HCT116 (cell line): ENCODE data around the gene LAD1. TPM values are rescaled to one million over a fixed set of nuclear protein-coding genes. Genes with fewer than 3 reads are reported as not detected.

ENCODE experiments used
- ATAC-seq: fragments of 200-7000 bp; cut with Tn5 transposase; 2 replicates; pipeline ENCODE4 v1.9.1; 2020; ENCODE audit warnings: mild to moderate bottlenecking, moderate library complexity
- BruUV-seq: library from RNA; stranded (reverse); fragments of 400-500 nt; replicated peaks from 2 replicates; lab custom pipeline; 2021; lab: Mats Ljungman, UMichigan
- CTCF ChIA-PET: fragments of 300-600 bp; sonication (Branson Sonifier 250); formaldehyde crosslinking; loops from one replicate; lab custom pipeline; 2021; ENCODE audit warnings: antibody characterized with exemption; lab: Charles Lee
- POLR2A ChIA-PET: fragments of 300-600, 350-600 bp; sonication (Branson Sonifier 250); formaldehyde crosslinking; loops from one replicate; lab custom pipeline; 2021; ENCODE audit warnings: antibody characterized with exemption; lab: Charles Lee
- RAD21 ChIA-PET, 2 experiments: fragments of 300-600 bp; sonication (Branson Sonifier 250); formaldehyde crosslinking; loops; one replicate each; lab custom pipeline; 2023; ENCODE audit warnings: low total read pairs in 2 of 2; ENCODE audit not compliant: uncharacterized antibody in 2 of 2, unreplicated experiment in 2 of 2, low non-redundant PET in 1 of 2; lab: Charles Lee
- DNase-seq: peaks from one replicate; pipeline ENCODE4 v3.0.0-alpha.2; 2010; ENCODE audit warnings: low read depth, low spot score
- H2AFZ ChIP-seq: fragments of 200-600 bp; shearing (Covaris generic), sonication (generic); 2 replicates; pipeline ENCODE4 v1.6.1; 2017; ENCODE audit warnings: low read depth, mixed run types, mixed read lengths, antibody characterized with exemption, low read length; ENCODE audit not compliant: poor library complexity, severe bottlenecking
- H3K27ac ChIP-seq: 2 replicates; pipeline ENCODE4 v1.5.1; 2012; ENCODE audit warnings: low read depth, low read length
- H3K27me3 ChIP-seq: fragments of 200-600 bp; sonication (generic); 2 replicates; pipeline ENCODE4 v1.6.1; 2016; ENCODE audit warnings: mixed run types, low read length, mixed read lengths; ENCODE audit not compliant: insufficient read depth
- H3K36me3 ChIP-seq, 2 experiments: fragments of 200-500 bp in 1 of 2; fragments of 200-600 bp in 1 of 2; sonication (Bioruptor generic) in 1 of 2; sonication (generic) in 1 of 2; 2 replicates each; pipeline versions ENCODE4 v1.5.1 to v1.6.1; 2014 to 2016; ENCODE audit warnings: low read length in 2 of 2, inconsistent platforms in 1 of 2, mixed read lengths in 1 of 2, mixed run types in 1 of 2; ENCODE audit not compliant: insufficient read depth in 2 of 2, control insufficient read depth in 1 of 2
- H3K4me1 ChIP-seq, 2 experiments: fragments of 200-600 bp in 1 of 2; sonication (generic) in 1 of 2; 2 replicates each; pipeline versions ENCODE4 v1.5.1 to v1.6.1; 2012 to 2017; ENCODE audit warnings: low read length in 2 of 2, inconsistent platforms in 1 of 2, mild to moderate bottlenecking in 1 of 2, mixed read lengths in 1 of 2, mixed run types in 1 of 2, moderate library complexity in 1 of 2; ENCODE audit not compliant: insufficient read depth in 2 of 2, control insufficient read depth in 1 of 2
- H3K4me2 ChIP-seq: fragments of 200-600 bp; sonication (generic); 2 replicates; pipeline ENCODE4 v1.6.1; 2017; ENCODE audit warnings: mixed run types, low read length, mixed read lengths
- H3K4me3 ChIP-seq, 2 experiments: fragments of 200-600 bp in 1 of 2; sonication (generic) in 1 of 2; replicated peaks in 1 of 2; 2 replicates each; pipeline ENCODE4 v1.5.1; 2011 to 2016; ENCODE audit warnings: low read length in 2 of 2, control low read depth in 1 of 2, low read depth in 1 of 2, mild to moderate bottlenecking in 1 of 2, mixed read lengths in 1 of 2, mixed run types in 1 of 2
- H3K79me2 ChIP-seq: fragments of 200-600 bp; sonication (generic); 2 replicates; pipeline ENCODE4 v1.6.1; 2017; ENCODE audit warnings: mild to moderate bottlenecking, mixed run types, low read length, moderate library complexity, mixed read lengths; ENCODE audit not compliant: insufficient read depth
- H3K9ac ChIP-seq: fragments of 200-600 bp; sonication (generic); 2 replicates; pipeline ENCODE4 v1.6.1; 2016; ENCODE audit warnings: low read length, mixed read lengths
- H3K9me2 ChIP-seq: fragments of 200-600 bp; sonication (generic), shearing (Covaris generic); 2 replicates; pipeline ENCODE4 v1.6.1; 2017; ENCODE audit warnings: mixed run types, mild to moderate bottlenecking, moderate library complexity; ENCODE audit not compliant: insufficient read depth
- H3K9me3 ChIP-seq, 2 experiments: fragments of 200-500 bp in 1 of 2; fragments of 200-600 bp in 1 of 2; sonication (Bioruptor generic) in 1 of 2; sonication (generic) in 1 of 2; 2 replicates each; pipeline ENCODE4 v1.6.1; 2014 to 2017; ENCODE audit warnings: low read length in 2 of 2, mixed read lengths in 2 of 2, inconsistent platforms in 1 of 2, low read depth in 1 of 2, mild to moderate bottlenecking in 1 of 2, mixed run types in 1 of 2, moderate library complexity in 1 of 2; ENCODE audit not compliant: control insufficient read depth in 1 of 2, insufficient read depth in 1 of 2
- H4K20me1 ChIP-seq: fragments of 200-600 bp; sonication (generic), shearing (Covaris generic); 2 replicates; pipeline ENCODE4 v1.6.1; 2017; ENCODE audit warnings: mixed run types, mild to moderate bottlenecking, moderate library complexity; ENCODE audit not compliant: insufficient read depth
- ATF3 ChIP-seq: IDR thresholded peaks from 2 replicates; pipeline ENCODE4 v1.6.1; 2012
- CBX3 ChIP-seq: IDR thresholded peaks from 2 replicates; pipeline ENCODE4 v1.6.1; 2012; ENCODE audit warnings: low read depth
- CEBPB ChIP-seq: IDR thresholded peaks from 2 replicates; pipeline ENCODE4 v1.6.1; 2012; ENCODE audit warnings: low read depth
- CTCF ChIP-seq, 3 experiments: fragments of 200-600 bp in 1 of 3; sonication (generic) in 1 of 3; IDR thresholded peaks in 2 of 3; conservative IDR thresholded peaks in 1 of 3; 2 replicates each; pipeline ENCODE4 v1.5.1; 2012 to 2017; ENCODE audit warnings: low read depth in 2 of 3, low read length in 2 of 3, antibody characterized with exemption in 1 of 3, borderline replicate concordance in 1 of 3, control low read depth in 1 of 3, mild to moderate bottlenecking in 1 of 3, mixed read lengths in 1 of 3, mixed run types in 1 of 3, moderate library complexity in 1 of 3; ENCODE audit not compliant: insufficient read depth in 1 of 3
- EGR1 ChIP-seq: IDR thresholded peaks from 2 replicates; pipeline ENCODE4 v1.6.1; 2012; ENCODE audit warnings: low read depth
- ELF1 ChIP-seq: IDR thresholded peaks from 2 replicates; pipeline ENCODE4 v1.6.1; 2012; ENCODE audit warnings: low read depth, borderline replicate concordance
- EZH2 ChIP-seq: fragments of 200-600 bp; sonication (generic); IDR thresholded peaks from 2 replicates; pipeline ENCODE4 v1.6.1; 2017; ENCODE audit warnings: antibody characterized with exemption, mixed run types
- EZH2phosphoT487 ChIP-seq: fragments of 200-600 bp; IDR thresholded peaks from 2 replicates; pipeline ENCODE4 v1.6.1; 2018; ENCODE audit warnings: antibody characterized with exemption, borderline replicate concordance
- FOSL1 ChIP-seq: IDR thresholded peaks from 2 replicates; pipeline ENCODE4 v1.6.1; 2012; ENCODE audit warnings: low read depth
- MAX ChIP-seq: IDR thresholded peaks from 2 replicates; pipeline ENCODE4 v1.6.1; 2012
- POLR2AphosphoS5 ChIP-seq: IDR thresholded peaks from 2 replicates; pipeline ENCODE4 v1.6.1; 2011; ENCODE audit warnings: mild to moderate bottlenecking, low read depth, low read length, moderate library complexity
- RAD21 ChIP-seq: IDR thresholded peaks from 2 replicates; pipeline ENCODE4 v1.6.1; 2012; ENCODE audit warnings: low read depth, mild to moderate bottlenecking
- SIN3A ChIP-seq: IDR thresholded peaks from 2 replicates; pipeline ENCODE4 v1.6.1; 2012; ENCODE audit warnings: low read depth
- SP1 ChIP-seq: IDR thresholded peaks from 2 replicates; pipeline ENCODE4 v1.6.1; 2012; ENCODE audit warnings: low read depth
- SRF ChIP-seq: IDR thresholded peaks from 2 replicates; pipeline ENCODE4 v1.6.1; 2012; ENCODE audit warnings: low read depth
- TCF7L2 ChIP-seq: IDR thresholded peaks from 2 replicates; pipeline ENCODE4 v1.7.0; 2011; ENCODE audit warnings: borderline replicate concordance, inconsistent platforms; ENCODE audit not compliant: insufficient read depth, insufficient read length; ENCODE audit errors: extremely low read depth
- YY1 ChIP-seq: IDR thresholded peaks from 2 replicates; pipeline ENCODE4 v1.6.1; 2011; ENCODE audit warnings: low read length, low read depth, moderate library complexity, mild to moderate bottlenecking; ENCODE audit not compliant: insufficient replicate concordance; ENCODE audit errors: extremely low read depth
- ZBTB33 ChIP-seq: IDR thresholded peaks from 2 replicates; pipeline ENCODE4 v1.6.1; 2011; ENCODE audit warnings: mild to moderate bottlenecking, low read length, moderate library complexity; ENCODE audit not compliant: insufficient replicate concordance; ENCODE audit errors: extremely low read depth
- ZFX ChIP-seq: fragments of 450-650 bp; IDR thresholded peaks from 2 replicates; pipeline ENCODE4 v1.6.1; 2017
- ZNF274 ChIP-seq: fragments of 200-500 bp; sonication (Bioruptor generic); IDR thresholded peaks from 2 replicates; pipeline ENCODE4 v1.6.1; 2014; ENCODE audit warnings: mild to moderate bottlenecking, low read depth, low read length, inconsistent platforms
- intact Hi-C: fragments of 100-400 bp; cut with micrococcal nuclease; formaldehyde crosslinking; loops from 2 replicates; pipeline ENCODE4 v1.10.0; 2022
- total RNA-seq: library from RNA; stranded (reverse); gene quantifications from one replicate; pipeline ENCODE4 v1.2.1, GENCODE V29; 2021; ENCODE audit not compliant: unreplicated experiment

Gene LAD1
- total RNA-seq, 1 experiment from 2014 or later, result 56.1 TPM

- ChIA-PET RAD21 (no interaction called here), CTCF (no interaction called here), POLR2A (no interaction called here)
- DNase-seq (no peak), ATAC-seq (no peak)
- Histone ChIP-seq H3K79me2 (no peaks in the 10 kb centered on the region), H3K27ac (no peak overlapping the region), H3K27me3 (no peaks in the 10 kb centered on the region), H3K9me2 (no peaks in the 10 kb centered on the region), H3K4me2 (no peak overlapping the region), H3K4me3 (no peak overlapping the region), H3K36me3 (no peaks in the 10 kb centered on the region), H3K9me3 (no peaks in the 10 kb centered on the region), H4K20me1 (no peaks in the 10 kb centered on the region), H3K9ac (no peak overlapping the region), H2AFZ (no peak overlapping the region), H3K4me1 (no peaks in the 10 kb centered on the region)
- TF ChIP-seq ZNF274 (no peak), CBX3 (no peak), SIN3A (no peak), ELF1 (no peak), POLR2AphosphoS5 (no peak), RAD21 (no peak), EZH2phosphoT487 (no peak), SRF (no peak), SP1 (no peak), CEBPB (no peak), ATF3 (no peak), EGR1 (no peak), ZFX (no peak), EZH2 (no peak), YY1 (no peak), TCF7L2 (no peak), MAX (no peak), CTCF (IDR thresholded peaks at IDR 0.05 in 2 of 3, conservative IDR thresholded peaks at IDR 0.05 in 1 of 3; ENCODE audit: borderline replicate concordance in 1 of 3, insufficient read depth in 1 of 3, low read depth in 2 of 3, low read length in 2 of 3) (no peak), FOSL1 (no peak), ZBTB33 (no peak)
- no TSS peak for BruUV-seq
- intact Hi-C loops, result no loop called here
These were observed 22.9 kb upstream of the LAD1 start for GRCh38 chr1:201422026-201422425.
